GM21367 (cell line): ENCODE results near the gene NTF3.

Source experiments
- ATAC-seq: cut with Tn5 transposase; IDR thresholded peaks from one replicate; pipeline ENCODE4 v1.9.1; 2021; ENCODE audit not compliant: unreplicated experiment

NTF3 gene

GRCh38 chr12:5509102-5509501 is 77.2 kb downstream of the NTF3 start:
- ATAC-seq: no peak

- no peak for ATAC-seq
These were observed 77.6 kb downstream of the NTF3 start for GRCh38 chr12:5509557-5509956.

- no peak for ATAC-seq
These were observed 78.4 kb downstream of the NTF3 start for GRCh38 chr12:5510251-5510805.

DNA sequence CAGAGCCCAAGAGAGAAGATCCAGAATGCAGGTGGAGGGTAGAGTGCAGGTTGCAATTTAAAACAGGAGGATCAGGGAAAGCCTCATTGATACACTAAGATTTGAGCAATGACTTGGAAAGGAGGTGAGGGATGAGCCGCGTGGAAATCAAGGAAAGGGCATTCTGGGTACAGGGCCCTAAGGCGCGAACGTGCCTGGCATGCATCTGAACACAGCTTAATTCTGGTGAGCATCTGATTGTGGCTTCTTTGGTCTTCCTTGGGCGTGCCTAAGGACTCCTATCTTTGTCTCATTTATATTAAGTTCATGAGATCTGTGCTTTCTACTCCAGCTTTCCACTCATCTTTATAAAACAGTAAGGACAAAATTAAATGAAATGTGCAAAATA is 79.3 kb downstream of the NTF3 start:
- no peak for ATAC-seq

- no peak for ATAC-seq
These were observed 80.0 kb downstream of the NTF3 start for GRCh38 chr12:5511644-5512600.

- no peak for ATAC-seq
These were observed 80.7 kb downstream of the NTF3 start for GRCh38 chr12:5512601-5512970.

DNA sequence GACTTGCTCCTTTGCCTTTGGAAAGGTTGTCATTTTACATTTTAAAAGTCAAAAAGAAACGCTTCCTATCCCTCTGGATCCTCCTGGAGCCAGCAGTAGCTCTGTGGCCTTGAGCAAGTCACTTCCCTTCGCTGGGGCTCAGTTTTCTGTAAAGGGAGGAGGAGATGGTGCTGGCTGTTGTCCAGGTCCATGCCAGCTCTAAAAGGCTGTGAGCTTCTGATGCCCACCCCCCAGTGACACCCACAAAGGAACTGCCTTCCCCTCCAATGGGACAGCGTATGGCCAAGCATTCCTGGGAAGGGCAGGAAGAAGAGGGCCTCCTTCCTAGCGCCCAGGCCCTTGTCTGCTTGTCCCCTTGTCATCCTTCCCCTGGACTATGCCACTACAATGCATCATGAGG is 81.5 kb downstream of the NTF3 start:
- no peak for ATAC-seq

- ATAC-seq: no peak
These were observed 82.1 kb downstream of the NTF3 start for GRCh38 chr12:5514016-5514415.

DNA sequence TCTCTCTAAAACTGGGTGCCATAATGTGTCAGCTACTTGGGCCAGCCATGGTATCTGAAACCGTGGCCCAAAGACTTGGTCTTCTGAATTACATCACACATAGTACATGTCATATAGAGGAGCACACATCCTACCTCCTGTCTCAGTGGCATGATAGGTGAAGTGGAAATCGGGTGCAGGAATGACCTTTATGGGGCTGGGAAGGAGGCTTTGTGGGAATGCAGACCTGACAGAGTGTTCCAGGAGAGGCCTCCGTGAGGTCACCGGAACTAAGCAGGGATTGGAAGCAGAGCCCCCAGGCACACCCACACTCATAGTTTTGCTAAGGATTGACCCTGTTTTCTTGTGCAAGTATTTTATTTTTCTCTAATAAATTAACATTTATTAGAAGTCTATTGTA is 82.6 kb downstream of the NTF3 start:
- no peak for ATAC-seq

DNA sequence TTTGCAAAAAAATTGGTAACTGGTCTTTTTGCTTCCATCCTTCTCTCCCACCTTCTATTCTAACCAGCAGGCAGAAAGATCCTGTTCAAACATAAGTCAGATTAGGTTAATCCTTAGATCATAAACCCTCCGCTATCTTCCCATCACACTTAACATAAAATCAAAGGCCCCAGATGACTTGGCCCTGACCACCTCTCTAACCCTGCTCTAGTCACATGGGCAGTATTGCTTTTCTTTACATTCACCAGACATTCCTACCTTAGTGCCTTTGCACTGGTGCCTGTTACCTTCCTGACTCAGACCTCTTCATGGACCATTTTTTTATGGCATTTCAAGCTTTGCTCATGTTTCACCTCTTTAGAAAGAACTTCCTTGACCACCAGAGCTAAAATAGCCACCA is 83.5 kb downstream of the NTF3 start:
- no peak for ATAC-seq

DNA sequence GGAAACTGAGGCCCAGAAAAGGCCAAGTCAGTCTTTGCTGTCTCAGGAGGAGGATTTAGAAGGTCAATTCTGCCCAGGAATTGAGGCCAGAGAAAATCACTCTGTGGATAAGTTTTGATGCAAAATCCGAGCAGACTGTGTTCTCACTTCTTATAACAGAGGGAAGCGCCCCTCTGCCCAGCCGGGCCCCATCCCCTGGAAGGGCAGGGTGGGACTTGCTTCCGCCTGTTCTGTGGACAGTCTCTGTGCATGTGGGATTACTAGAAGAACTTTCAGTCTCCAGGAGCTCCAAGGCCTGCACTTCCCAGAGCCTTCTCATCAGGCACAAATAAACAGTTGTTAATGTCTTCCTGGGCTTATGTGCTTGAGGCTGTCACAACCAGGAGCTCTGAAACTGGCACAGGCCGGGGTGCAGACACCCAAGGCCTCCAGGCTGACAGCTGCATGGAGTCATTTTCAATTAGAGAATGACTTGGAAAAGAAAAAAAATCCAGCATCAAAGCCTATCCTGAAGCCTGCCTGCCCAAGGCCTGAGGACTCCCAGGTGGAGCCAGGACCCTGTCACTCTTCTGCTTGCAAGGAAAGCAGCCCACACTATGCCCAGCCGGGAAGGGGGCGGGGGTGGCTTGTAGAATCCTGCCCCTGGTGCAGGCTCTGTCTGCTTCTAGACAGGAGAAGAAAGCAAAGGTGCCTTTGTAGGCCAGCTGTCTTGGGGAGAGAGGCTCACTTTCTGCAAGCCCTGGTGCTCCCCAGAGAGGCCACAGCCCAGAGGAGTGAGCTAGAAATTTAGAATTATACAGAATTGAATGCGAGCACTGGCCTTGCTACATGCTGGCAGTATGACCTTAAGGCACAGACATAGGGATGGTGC is 84.7 kb downstream of the NTF3 start:
- no peak for ATAC-seq

DNA sequence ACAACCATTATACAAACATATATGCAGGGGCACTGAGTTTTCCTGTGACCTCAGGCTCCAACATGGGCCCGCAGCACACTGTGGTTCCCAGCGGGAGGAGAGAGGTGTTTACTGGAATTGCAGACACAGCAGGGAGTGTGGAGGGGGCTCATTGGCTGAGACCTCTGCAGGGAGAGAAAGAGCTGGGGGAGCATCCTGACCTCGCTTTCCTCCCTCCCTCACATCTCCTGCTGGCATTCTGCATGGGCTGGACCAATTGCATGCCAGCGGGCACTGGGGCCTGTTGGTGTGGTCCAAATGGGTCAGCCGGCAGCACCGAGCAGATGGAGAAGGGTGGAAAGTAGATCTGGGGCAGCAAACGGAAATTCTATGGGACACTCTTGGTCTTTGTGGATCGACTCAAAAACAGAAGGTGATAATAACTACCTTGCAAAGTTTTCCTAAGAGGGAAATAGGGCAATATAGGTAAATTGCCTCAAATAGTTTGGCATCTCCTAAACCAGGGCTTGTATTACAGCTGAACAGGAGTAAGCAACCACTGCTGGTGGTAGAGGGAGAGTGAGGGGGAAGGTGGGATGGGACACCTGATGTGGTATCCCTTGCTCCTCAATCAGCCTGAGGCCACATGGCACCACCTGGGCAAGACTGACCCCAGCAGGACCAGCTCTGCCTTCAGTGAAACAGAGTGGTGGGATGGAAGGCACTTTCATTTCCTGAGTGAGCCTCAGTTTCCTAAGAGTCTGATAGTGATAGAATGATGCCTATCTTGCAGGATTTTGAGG is 86.9 kb downstream of the NTF3 start:
- no peak for ATAC-seq

- no peak for ATAC-seq
These were observed 88.1 kb downstream of the NTF3 start for GRCh38 chr12:5520037-5520436.

- no peak for ATAC-seq
These were observed 88.9 kb downstream of the NTF3 start for GRCh38 chr12:5520831-5521230.

DNA sequence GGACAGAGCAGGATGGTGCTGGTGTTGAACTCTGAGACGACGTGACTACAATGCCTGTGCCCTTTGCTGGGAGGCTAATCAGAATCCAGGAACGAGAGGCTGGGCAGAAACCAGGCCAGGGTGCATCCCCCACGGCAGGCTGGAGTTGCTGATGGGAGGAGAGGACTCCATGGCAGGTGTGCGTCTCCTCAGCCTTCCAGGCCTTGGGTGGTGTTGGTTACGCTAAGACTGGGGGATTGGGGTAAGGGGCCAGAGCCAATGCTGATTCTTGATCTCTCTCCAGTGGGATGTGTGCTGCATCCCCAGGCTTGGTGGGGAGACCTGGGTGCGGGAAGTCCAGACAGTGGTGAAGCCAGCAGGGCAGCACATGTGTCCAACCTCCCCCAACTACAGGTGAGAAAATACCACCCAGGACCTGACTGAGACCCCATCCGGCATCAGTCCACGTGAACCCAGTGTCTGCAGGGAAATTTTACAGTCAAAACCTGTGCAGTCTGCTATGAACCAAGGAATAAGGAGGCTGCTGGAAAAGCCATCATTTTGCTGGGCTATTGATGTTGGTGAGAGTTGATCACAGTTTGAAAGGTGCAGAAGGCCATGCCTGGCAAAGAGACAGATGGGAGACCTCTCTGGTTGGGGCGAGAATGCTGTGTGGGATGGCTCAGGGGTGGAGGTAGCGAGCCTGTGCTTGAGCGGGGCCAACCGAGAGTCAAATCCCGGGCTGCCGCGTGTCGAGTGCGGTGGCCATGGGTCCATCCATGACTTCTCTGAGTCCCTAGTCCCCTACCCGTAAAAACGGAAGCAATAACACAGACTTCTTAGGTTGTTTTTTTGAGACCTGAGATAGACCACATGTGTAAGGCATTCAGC is 89.8 kb downstream of the NTF3 start:
- no peak for ATAC-seq

DNA sequence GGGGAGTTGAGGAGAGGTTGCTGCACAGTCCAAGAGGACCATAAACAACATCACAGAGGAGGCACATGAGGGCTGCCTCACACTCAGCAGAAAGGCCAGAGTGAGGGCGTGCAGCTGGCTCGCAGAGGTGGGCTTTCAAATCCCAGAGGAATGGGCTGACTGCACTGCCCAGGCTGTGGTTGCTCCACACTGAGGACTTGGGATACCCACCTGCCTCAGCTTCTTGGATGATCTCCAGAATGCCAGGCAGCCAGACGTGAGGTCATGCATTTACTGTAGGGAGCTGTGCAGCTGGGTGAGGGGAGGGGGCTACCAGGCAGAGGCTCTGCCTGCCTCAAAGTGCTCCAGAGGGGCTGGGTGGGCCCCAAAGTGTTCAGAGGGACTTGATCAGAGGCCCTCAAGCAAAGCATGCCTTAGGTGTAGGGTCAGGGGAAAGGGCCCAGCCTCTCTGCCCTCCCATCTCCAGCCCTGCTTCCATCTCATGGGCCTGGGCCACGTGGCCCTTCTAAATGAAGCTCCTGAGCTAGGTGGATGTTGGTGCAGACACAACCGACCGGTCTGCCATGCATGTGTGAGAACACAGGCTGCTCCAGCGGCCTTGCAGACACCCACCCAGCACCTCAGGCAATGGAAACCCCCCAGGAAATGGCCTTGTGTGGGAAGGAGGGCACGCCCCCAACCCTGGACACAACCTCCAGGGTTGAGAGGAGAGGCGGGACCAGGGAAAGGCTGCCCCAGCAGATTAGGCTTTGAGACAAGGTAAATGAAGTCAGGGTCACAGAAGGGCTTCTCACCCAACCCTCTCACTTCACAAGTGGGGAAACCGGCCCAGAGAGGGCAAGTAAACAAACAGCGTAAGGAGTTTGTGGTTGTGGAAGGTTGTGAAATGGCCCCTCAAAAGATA is 90.8 kb downstream of the NTF3 start:
- no peak for ATAC-seq

- no peak for ATAC-seq
These were observed 91.6 kb downstream of the NTF3 start for GRCh38 chr12:5523396-5524115.

- no peak for ATAC-seq
These were observed 92.3 kb downstream of the NTF3 start for GRCh38 chr12:5524116-5524768.
